GM18499 (cell line): ENCODE results near the gene CCDC69.
A peak's percentile ranks its signal among the peaks of the same experiment; 100 is the strongest.
"Not testable (repeated sequence)": the region's sequence is repeated elsewhere in the genome, so short reads cannot be mapped to it uniquely, and the experiment has no call there.

Experiments used
- ATAC-seq: cut with Tn5 transposase; IDR thresholded peaks from one replicate; pipeline ENCODE4 v1.9.1; 2021; ENCODE audit warnings: moderate number of reproducible peaks; ENCODE audit not compliant: insufficient read depth, unreplicated experiment

The CCDC69 gene

GRCh38 chr5:151197291-151197600 lies 26.6 kb downstream of the CCDC69 start:
- ATAC-seq, result not testable (repeated sequence)

DNA sequence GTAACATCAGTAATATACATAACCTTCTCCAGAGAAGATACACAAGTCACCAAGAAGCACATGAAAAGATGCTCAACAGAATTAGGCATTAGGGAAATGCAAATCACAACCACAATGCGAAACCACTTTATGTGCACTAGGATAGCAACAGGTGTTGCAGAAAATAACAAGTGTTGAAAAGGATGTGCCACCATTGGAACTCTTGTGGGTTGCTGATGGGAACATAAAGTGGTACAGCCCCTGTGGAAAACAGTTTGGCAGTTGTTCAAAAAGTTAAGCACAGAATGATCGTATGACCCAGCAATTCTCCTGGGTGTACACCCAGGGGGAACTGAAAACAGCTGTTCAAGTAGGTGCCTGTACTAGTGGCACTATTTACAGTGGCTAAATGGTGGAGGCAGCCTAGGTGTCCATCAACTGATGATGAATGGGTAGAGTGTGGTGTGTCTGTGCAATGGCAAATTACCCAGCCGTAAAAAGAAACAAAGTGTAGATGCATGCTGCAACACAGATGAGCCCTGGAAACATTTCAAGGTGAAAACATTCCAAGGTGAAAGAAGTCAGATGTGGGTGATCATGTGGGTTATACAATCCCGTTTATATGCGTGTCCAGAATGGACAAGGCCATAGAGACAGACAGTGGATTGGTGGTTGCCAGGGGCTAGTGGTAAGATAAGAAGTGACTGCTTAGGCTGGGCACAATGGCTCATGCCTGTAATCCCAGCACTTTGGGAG lies 27.2 kb downstream of the CCDC69 start:
- ATAC-seq, result peak; percentile 79

- no peak for ATAC-seq
These were observed 28.3 kb downstream of the CCDC69 start for GRCh38 chr5:151195622-151196021.

DNA sequence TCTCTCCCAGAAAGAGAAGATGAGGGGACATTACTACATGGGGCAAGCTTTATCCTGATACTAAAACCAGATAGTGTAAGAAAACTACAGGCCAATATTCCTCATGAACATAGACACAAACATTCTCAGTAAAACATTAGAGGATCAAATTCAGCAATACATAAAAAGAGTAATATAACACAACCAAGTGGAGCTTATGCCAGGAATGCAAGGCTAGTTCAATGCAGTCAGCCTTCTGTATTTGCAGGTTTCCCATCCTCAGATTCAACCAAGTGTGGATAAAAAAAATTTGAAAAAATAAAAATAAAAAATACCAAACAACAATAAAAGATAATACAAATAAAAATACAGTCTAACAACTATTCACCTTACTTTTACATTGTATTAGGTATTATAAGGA lies 31.3 kb downstream of the CCDC69 start:
- no peak for ATAC-seq

DNA sequence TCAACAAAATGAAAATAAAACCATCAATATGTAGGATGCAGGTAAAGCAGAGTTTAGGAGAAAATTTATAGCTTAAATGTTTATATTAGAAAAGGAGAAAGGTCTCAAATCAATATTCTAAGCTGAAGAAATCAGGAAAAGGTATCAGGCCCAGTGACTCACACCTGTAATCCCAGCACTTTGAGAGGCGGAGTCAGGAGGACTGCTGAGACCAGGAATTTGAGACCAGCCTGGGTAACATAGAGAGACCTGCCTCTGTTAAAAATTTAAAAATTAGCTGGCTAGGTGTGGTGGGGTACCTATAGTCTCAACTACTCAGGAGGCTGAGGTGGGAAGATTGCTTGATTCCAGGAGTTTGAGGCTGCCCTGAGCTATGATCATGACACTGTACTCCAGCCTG lies 32.2 kb downstream of the CCDC69 start:
- no peak for ATAC-seq

GRCh38 chr5:151189151-151189550 lies 34.7 kb downstream of the CCDC69 start:
- ATAC-seq, result no peak

DNA sequence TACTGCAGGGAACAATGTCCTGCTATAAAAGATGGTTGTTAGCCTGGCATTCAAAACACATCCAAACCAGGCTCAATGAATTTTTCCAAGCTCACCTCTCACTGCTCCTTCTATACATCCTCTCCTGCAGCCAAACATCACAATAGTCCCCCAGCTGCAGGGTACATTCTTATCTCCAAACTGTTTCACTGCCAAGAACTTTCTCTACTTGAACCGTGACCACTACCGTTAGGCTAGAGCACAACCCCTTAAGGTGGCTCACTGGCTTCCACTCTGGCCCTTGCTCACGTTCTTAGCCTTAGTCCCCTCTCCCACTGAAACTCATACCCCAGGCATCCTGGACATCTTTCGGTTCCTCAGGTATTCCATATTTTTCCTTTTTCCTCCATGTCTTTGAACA lies 37.4 kb downstream of the CCDC69 start:
- ATAC-seq, result no peak

DNA sequence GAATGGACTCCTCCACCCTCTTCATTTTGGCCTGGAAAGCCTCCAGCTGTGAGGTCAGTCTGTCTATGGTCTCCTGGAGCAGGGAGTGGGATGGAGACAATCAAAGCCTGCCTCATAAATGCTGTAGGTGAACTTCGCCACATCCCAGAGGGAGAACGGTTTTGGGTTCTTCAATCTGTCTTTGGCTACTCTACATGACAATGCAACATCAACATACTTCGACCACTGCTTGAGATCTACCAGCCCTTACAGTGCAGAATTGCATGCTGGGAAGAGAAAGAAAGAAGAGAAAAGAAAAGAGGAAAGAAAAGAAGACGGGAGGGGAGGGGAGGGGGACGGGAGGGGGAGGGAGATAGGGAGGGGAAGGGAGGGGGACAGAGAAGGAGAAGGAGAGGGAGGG lies 37.8 kb downstream of the CCDC69 start:
- ATAC-seq, result no peak

GRCh38 chr5:151184316-151185042 lies 39.4 kb downstream of the CCDC69 start:
- no peak for ATAC-seq

GRCh38 chr5:151183456-151184245 lies 40.2 kb downstream of the CCDC69 start:
- no peak for ATAC-seq

DNA sequence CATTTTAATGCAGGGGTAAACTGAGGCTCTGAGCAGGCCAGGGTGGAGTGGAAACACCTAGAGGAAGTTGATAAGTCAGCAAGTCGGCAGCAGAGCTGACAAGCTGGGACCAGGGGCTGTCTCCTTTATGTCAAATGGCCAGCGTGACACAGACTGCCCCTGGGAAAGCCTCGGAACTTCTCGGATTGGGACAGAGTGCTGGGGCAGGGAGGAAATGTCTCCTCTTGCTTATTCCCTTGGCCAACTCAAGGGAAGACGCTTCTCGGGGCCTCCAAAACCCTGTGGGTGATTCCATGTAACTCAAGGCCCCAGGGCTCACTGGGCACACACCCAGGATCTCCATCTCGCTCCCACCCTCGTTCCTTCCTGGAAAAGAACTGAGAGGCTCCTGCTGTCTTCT lies 40.9 kb downstream of the CCDC69 start:
- ATAC-seq, result no peak

- no peak for ATAC-seq
These were observed 41.4 kb downstream of the CCDC69 start for GRCh38 chr5:151182524-151182900.

- no peak for ATAC-seq
These were observed 41.9 kb downstream of the CCDC69 start for GRCh38 chr5:151181818-151182523.

GRCh38 chr5:151180291-151180690 lies 43.6 kb downstream of the CCDC69 start:
- no peak for ATAC-seq

DNA sequence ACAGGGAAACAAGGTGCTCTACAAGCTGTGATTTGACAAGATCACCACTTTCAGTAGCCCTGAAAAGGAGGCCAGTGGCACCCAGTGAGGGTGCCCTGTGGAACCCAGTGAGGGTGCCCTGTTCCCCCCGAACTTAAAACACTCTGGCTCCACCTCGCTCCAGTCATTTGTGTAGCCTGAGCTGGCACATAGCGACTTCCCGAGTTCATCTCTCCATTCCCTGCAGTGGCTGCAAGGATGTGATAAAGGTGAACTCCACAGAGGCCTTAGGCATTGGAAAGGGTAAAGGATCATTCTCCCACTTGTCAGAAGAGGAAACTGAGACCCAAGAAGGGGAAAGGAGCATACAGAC lies 44.4 kb downstream of the CCDC69 start:
- no peak for ATAC-seq

DNA sequence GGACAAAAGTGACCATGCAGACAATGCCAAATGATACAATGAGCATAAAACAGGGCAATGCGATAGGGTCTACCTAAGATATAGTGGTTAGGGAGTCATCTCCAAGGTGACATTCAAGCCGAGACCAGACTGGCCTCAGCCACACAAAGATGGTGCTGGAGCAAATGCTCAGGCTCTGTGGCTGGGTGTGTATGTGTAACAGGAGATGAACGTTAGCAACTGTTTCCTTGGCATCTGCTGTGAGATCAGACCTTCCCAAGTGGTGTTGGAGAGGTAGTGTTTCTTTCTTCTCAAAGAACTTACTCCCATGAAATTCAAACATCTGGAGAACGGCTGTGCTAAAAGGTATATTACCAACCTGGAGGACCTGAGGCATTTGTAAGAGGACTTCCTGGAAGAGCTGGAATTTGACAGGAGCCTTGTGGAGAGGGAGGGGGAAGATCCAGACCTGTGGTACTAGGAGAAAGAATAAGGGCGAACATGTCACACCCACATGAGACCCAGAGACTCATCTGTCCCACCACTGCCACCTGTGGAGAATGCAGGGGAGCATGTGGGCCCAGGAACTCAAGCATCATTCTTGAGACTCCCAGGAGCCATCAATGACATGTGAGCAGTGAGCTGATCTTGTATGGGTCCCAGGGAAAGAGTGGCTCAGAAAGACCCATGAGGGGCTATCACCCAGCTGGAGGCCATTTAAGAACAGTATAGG lies 45.0 kb downstream of the CCDC69 start:
- no peak for ATAC-seq

GRCh38 chr5:151178372-151178771 lies 45.5 kb downstream of the CCDC69 start:
- ATAC-seq, result no peak

- ATAC-seq, result not testable (repeated sequence)
These were observed 47.6 kb downstream of the CCDC69 start for GRCh38 chr5:151176268-151176667.

DNA sequence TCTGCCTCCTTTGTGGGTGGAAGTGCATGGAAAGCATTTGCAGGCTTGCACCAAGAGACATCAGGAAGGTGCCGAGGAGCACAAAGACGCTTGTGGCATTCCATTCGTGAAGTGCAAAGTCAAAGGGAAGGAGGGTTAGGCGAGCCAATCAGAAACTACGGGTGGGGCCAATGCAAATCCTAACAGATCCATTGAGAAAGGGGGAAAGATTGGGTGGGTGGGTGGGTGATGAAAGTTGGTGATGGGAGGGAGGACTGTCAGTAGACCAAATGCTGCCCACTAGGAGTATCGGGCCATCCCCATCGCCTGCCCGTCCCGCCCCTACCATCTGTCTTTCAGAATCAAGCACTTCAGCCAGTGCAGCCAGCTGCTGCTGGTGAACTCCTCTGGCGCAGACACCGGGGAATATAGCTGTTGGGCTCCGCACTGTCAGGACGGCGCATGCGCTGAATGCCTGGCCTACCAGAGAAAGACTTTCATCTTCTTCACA lies 49.2 kb downstream of the CCDC69 start:
- no peak for ATAC-seq
